ENCODE results near the gene KIAA0586.
"Not testable (repeated sequence)": the region's sequence is repeated elsewhere in the genome, so short reads cannot be mapped to it uniquely, and the experiment has no call there.

KIAA0586 gene

DNA sequence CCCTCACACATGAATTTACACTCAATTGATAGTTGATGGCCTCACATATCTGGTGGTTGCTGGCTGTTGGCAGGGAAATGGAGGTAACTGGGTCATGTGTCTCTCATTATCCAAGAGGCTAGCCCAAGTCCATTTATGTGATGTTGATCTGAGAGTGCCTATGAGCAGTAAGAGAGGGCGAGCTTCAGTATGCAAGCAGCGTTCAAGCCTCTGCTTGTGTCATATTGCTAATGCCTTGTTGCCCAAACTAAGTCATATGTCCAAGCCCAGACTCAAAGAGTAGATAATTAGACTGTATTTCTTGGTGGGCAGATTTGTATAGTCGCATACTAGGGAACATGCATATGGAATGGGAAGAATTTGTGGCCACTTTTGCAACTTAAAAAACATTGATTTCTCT lies 126.4 kb downstream of the KIAA0586 start:
- no peak for DNase-seq

DNA sequence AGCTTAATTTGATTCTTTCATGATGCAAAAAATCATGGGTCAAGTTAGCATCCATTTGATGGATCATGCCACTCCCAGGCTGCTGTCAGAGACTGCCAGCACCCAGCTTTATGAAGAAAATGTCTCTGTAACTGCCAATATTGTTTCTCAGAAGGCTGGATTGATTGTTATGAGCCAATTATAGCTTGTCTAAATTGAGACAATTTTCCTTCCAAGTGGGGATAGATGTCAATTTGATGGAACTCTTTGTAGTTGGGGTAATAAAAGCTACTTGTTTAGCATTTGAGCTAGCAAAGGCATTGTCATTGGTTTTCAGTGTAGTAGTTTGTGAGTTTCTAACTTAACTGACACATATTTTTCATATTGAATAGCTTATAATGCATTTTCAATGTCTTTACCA lies 128.1 kb downstream of the KIAA0586 start:
- DNase-seq: no peak

DNA sequence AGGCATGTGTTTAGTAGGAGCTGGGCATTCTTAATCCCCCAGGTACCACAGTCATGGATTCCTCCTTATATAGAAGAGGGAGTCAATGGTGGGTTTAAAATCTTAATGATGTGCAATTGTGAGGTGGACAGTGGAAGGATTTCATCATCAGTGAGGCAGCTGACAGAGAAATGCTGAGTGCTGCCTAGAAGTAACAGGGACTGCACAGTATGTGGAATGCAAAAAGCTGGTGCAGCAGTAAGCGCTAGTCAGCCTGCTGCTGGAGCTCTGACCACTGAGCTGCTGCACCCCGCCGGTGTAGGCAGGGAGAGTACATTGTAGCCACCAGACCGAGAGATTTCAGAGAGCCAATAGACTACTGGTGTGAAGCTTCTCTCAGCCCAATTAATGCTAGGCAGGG lies 129.7 kb downstream of the KIAA0586 start:
- no peak for DNase-seq

DNA sequence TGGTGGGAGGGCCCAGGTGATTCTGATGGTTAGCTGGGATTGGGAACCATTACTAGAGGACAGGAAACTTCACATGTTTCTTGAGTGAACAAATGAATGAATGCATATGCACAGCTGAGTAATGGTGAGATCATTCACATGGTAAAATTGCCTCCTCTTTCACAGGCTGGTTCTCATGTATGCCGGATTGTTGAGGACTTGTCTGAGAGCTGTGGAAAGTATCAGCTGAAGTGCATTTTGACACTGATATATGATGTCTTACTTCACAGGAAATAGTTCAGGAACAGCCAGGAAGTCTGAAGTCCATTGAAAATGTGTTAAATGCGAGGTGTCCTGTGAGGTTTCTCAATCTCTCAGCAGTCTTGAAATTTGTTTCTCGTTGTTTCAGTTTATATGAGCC lies 132.7 kb downstream of the KIAA0586 start:
- DNase-seq: no peak

DNA sequence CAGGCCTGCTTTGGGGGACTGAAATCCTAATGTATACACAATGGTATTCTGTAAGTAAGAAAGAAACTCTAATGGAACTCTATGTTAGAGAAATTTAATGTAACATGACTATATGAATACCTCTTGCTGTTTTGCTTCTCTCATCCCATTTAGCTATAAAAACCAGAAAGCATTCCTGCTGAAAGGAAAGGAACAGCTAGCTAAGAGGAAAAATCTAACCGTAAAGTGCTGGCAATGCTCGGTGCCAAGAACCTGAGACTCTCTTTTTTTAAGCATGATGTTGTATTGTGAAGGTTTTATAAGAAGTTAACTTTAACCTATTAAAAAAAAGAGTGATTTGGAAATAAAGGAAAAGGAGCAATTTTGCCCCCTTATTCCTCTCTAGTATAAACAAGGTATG lies 134.6 kb downstream of the KIAA0586 start:
- DNase-seq: peak; percentile 41

DNA sequence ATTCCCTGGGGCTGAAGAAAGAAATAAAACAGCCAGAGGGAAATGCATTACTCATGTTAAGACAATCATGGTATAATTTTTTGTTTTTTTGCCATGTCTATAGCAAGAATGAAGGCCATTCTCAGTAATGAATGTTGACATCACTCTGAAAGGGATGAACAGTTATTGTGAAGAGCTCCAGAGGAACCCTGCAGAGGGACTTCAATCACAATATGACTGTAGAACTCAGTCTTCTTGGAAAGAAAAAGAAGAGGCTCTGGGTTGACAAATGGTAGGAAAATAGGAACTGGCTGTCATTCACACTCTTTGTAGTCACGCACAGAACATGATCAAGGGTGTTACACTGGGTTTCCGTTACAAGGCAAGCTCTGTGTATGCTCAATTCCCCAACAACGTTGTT lies 136.5 kb downstream of the KIAA0586 start:
- no peak for DNase-seq

DNA sequence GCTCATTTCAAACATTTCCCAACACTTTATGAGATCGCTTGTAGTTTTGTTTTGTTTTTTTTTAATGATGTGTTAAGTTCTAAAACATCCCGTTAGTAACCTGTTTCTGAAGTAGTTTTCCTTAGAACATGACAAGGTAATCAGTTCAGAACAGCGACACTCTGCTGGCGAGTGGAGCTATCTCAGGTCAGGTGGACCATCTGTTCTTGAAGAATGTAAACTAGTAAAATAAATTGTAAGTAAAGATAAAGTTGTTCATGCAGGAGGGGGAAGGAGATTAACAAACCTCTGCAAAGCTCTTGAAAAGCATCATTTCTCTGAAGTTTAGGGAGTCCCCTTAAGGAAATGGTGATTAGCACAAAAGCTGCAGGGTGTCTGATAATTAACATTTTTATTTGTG lies 138.3 kb downstream of the KIAA0586 start:
- no peak for DNase-seq

DNA sequence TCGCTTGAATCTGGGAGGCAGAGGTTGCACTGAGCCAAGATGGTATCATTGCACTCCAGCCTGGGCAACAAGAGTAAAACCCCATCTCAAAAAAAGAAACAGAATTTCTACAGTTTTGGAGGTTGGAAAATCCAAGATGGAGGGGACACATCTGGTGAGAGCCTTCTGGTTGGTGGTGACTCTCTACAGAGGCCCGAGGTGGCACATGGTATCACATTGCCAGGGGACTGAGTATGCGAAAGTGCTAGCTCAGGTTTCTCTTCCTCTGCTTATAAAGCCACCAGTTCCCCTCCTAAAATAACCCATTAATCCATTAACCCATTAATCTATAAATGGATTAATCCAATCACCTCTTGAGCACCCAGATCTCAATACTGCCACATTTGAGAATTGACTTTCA lies 139.5 kb downstream of the KIAA0586 start:
- no peak for DNase-seq

DNA sequence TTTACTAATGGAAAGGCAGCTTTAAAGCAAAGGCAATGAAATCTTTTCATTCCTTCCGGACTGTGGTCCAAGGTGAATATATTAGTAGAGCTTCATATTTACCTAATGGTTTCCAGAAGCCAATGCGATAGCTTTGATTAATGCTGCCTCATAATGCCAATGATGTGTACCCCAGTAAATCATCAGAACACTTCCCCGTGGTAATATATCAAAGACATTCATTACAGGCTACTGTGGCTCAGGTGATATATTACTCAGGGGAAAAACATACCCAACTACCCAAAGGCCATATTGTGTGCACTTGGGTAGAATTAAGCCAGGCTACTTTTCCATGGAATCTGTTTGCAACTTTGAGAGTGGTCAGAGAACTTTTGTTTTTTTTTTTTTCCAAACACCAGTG lies 140.8 kb downstream of the KIAA0586 start:
- DNase-seq: no peak

DNA sequence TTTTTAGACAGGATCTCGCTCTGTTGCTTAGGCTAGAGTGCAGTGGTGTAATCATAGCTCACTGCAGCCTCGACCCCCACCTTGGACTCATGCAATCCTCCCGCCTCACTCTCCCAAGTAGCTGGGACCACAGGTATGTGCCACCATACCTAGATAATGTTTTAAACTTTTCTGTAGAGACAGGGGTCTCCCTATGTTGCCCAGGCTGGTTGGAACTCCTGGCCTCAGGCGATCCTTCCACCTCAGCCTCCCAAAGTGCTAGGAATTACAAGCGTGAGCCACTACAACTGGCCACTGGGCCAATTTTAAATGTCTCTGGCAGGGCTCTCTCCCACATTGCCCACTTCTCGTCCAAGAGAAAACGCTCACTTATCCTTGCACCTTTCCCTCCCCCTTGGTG lies 143.7 kb downstream of the KIAA0586 start:
- DNase-seq: no peak

DNA sequence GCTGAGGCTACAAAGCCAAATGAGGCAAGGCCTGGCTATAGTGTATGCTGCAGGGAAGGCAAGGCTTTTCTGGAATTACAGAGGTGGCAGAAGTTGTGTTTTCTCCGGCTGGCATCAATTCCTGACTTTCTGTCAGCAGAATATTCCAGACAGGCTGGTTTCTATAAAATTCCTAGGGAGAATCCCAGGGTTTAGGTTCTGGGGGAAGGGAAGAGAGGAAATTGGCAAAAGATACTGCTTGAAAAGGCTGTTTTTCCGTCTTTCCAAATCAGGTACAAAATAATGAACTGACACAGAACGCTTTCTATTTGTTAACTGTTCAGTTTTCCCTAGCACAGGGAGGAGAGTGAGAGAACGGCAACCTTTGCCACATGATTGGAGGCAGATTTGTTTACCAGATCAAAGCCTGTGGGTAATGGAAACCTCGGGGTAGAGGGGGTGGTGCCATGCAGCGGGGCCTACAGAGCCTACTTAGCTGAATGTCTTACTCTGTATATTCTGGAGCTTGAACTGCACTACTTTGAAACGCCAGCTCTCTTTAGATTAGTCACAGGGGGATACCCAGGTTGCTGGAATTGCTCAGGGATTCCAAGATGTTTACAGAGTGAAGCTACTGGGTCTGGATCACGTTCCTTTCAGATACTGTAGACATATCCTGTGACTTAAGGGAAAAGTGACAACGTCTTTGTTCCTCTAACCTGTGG lies 144.4 kb downstream of the KIAA0586 start:
- peak; percentile 59 for DNase-seq

DNA sequence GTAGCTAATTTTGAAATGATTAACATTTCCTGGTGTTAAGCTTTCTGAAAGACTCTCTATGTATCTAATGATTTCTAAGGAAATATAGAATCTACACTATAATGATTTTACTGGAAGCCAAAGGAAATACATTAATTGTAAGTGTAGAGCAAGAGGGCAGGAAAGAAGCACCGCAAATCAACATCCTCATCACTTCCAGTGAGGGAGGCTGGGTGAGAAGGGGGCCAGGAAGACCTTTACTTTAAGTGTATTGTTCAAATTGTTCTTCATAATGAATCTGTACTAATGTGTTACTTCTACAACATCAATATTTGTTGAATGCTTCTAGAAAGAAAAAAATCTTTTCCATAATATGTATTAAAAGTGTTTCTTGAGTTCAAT lies 144.9 kb downstream of the KIAA0586 start:
- no peak for DNase-seq

DNA sequence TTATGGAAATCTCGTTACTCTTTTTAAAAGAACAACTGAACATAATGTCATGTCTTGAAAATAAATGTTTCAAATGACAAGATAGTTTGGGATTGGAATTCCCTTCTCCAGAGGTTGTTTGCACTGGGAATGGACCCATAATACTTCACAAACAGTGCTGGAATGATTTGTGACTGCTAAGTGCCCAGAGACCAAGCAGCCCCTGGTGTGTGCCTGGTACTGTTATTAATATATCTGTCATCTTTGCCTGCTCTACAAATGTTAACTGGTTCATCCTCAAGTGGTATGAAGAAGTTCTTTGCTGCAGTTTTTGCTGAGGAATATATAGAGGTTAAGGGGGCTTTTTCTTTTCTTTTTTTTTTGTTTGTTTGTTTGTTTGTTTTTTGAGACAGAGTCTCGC lies 145.3 kb downstream of the KIAA0586 start:
- no peak for DNase-seq

DNA sequence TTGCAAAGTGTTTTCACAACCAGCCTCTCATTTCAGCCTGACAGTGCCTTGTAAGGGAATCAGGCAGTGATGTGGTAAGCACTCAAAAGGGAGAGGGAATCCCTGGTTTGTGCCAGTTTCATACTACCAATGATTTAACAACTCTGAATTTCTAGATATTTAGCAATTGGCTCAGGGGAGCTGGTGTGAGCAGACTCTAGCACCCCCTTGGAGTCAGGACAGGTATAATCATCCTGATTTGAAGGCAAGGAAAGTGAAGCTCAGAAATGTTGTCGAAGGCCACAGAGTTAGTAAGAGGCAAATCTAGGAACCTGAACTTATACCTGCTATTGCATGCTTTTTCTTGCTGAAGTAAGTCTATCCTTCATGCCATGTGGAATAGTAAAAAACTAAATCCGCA lies 147.1 kb downstream of the KIAA0586 start:
- DNase-seq: no peak

DNA sequence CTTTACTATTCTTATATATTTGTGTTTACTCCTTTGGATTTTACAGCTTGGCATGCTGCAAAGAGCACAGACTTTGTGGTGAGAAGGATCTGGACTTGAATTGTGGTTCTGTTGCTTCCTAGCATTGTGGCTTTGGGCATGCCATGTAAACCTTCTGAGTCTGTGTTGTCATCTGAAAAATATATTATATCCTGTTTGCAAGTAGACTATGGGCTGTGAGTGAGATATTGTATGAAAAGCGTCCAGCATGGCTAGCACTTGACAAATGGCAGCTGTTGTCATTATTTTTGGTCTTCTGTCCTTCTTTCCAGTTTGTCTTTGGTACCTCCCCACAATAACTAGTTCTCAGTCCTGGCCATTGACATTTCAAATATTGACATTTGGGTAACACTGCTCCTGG lies 148.4 kb downstream of the KIAA0586 start:
- DNase-seq: no peak

DNA sequence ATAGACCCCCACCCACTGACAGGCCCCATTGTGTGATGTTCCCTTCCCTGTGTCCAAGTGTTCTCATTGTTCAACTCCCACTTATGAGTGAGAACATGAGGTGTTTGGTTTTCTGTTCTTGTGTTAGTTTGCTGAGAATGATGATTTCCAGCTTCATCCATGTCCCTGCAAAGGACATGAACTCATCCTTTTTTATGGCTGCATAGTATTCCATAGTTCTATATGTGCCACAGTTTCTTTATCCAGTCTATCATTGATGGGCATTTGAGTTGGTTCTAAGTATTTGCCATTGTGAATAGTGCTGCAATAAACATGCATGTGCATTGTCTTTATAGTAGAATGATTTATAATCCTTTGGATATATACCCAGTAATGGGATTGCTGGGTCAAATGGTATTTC lies 152.5 kb downstream of the KIAA0586 start:
- DNase-seq: not testable (repeated sequence)

DNA sequence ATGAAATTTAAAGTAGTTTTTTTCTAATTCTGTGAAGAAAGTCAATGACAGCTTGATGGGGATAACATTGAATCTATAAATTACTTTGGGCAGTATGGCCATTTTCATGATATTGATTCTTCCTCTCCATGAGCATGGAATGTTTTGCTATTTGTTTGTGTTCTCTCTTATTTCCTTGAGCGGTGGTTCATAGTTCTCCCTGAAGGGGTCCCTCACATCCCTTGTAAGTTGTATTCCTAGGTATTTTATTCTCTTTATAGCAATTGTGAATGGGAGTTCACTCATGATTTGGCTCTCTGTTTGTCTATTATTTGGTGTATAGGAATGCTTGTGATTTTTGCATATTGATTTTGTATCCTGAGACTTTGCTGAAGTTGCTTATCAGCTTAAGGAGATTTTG lies 153.9 kb downstream of the KIAA0586 start:
- DNase-seq: not testable (repeated sequence)

DNA sequence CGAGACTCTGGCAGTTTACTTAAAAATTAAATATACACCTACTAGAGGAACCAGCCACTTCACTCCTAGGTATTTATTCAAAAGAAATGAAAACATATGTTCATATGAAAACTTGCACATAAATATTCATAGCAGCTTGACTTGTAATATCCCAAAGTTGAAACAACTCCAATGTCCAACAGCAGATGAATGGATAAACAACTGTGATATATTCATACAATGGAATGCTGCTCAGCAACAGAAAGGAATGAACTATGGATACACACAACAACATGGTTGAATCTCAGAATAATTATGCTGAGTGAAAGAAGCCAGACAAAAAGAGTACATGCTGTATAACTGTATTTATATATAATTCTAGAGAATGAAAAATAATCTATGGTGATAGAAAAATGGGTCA lies 156.9 kb downstream of the KIAA0586 start:
- DNase-seq: no peak

DNA sequence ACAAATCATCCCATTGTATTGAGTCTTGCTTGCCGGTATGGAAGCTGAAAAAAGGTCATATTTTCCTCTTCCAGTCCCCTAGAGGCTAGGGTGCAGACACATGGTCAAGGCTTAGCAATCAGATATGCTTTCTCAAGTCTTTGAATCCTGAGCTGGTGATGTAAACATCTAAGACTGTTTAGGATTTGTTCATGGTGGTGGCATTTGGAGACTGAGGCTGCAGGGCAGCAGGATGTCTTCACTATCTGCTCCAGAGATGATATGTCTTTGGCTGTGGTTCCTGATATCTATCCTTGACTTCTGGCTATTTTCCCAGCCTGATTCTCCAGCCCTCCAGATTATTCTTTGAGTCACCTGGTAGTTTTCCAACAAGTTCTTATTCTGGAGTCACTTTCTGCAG lies 159.8 kb downstream of the KIAA0586 start:
- DNase-seq: no peak

DNA sequence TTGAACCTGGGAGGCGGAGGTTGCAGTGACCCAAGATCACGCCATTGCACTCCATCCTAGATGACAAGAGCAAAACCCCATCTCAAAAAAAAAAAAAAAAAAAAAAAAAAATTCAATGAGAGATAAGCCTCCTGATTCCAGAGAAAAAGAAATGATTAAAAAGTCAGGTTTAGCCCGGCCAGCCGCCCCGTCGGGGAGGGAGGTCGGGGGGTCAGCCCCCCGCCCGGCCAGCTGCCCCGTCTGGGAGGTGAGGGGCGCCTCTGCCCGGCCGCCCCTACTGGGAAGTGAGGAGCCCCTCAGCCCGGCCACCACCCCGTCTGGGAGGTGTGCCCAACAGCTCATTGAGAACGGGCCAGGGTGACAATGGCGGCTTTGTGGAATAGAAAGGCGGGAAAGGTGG lies 160.8 kb downstream of the KIAA0586 start:
- DNase-seq: not testable (repeated sequence)

DNA sequence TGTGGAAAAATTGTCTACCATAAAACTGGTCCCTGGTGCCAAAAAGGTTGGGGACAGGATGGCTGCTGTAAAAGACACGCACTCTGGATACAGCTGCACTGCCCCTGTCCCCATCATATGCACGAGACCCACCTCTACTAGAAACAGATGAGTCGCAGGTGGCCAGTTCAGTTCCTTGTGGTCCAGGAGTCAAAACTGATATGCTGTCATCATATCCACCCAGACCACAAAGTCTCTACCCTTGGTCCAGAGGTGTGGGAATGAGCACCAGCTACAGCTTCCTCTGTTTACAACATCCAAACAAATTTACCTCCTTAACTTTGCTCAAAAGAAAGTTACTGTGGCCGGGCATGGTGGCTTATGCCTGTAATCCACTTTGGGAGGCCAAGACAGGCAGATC lies 166.5 kb downstream of the KIAA0586 start:
- DNase-seq: no peak

DNA sequence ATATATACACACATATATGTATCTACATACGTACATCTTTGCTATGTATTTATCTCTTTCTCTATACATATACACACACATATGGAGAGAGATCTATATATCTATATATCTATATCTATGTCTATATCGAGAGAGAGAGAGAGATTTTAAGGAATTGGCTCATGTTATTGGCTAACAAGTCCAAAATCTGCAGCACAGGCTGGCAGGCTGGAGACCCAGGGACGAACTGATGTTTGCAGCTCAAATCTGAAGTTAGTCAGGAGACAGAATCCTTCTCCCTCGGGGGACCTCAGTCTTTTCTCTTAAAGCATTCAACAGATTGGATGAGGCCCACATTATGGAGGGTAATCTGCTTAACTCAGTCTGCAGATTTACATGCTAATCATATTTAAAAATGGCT lies 169.5 kb downstream of the KIAA0586 start:
- DNase-seq: no peak

DNA sequence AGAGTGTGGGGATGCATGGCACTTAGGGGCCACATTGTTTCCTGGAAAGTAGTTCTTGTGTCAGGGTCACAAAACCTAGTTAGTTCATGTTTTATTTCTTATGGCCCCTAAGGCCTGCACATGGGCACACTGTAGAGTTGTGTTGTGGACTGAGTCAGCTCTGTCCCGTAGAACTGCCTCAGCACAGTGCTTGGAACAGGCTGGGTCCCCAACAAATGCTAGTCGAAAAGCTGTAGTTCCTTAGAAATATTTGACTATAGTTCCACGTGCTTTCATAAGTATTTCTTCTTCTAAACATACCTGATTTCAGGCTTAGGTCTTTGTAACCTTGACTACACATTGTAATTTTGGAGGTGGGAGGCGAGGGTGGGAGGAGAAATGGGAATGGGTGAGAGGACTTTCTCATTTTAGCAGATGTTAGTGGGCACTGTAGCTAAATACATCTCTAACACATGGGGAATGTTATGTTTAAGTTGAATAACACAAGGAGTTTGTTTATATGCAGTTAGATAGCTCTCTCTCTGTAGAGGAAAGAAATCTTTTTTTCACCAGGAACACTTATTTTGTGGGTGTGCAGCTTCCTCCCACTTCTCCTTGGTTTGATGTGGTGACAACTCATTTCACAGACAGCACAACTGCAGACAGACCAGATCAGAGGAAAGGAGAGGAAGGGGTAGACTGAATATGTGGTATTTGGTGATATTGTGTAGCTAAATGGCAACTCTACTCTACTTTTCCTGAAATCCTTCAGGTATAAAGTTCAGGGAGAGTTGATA lies 170.7 kb downstream of the KIAA0586 start:
- no peak for DNase-seq

DNA sequence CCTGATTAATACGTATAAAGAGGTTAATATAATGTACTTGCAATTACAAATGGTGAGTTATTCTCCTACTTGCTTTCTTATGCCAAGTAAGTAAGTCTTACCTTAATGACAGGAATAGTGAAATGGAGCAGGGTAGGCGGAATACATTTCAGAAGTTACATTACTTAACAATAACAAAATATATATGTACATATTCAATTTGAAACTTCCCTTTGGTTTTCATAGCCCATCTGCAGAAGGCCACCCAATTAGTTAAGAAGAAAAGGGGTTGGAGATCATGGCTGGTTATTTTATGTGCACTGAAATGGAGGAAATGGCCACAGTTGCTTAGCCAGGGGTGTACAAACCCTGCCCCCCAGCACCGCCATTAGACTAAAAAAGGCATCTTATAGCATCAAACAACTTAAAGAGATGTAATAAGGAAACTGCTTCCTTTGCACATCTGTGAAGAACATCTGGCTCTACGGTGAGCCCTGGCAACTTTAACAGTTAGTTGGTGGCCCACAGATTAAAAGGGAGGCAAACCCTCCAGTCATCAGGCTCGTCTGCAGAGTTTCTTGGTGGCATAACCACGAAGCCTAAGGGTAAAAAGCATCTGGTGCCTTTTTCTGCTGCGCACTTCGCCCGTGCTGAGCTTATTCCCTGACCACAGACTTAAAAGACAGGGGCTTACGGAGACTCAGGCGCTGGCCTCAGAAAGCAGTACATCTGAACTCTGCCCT lies 171.4 kb downstream of the KIAA0586 start:
- DNase-seq: no peak
